DOHH2 (cell line): ENCODE results near the gene CLIC1.

Source experiments
- CTCF ChIP-seq: fragments of 200-600 bp; sonication (generic); IDR thresholded peaks from one replicate; pipeline ENCODE4 v1.5.1; 2014; ENCODE audit warnings: antibody characterized with exemption, mild to moderate bottlenecking, low read depth, low read length; ENCODE audit not compliant: poor library complexity, severe bottlenecking
- EZH2phosphoT487 ChIP-seq: fragments of 200-600 bp; sonication (generic); IDR thresholded peaks from 2 replicates; pipeline ENCODE4 v1.6.1; 2017; ENCODE audit warnings: borderline replicate concordance, mild to moderate bottlenecking, antibody characterized with exemption, low read length, moderate library complexity, mixed read lengths

- TF ChIP-seq CTCF (no peak), EZH2phosphoT487 (no peak)
Measured at GRCh38 chr6:31697555-31697954, 38.8 kb downstream of the CLIC1 start.
